AG10803 (cell line): ENCODE measurements around the gene RRP1B.

Source experiments
- DNase-seq: peaks from one replicate; pipeline ENCODE4 v3.0.0; 2010; ENCODE audit warnings: low read depth
- H3K4me3 ChIP-seq: 2 replicates; pipeline ENCODE4 v1.5.1; 2011; ENCODE audit warnings: mild to moderate bottlenecking, low read length, control low read depth
- TF ChIP-seq, protein P1 (sequence below): conservative IDR thresholded peaks from 2 replicates; pipeline ENCODE4 v1.5.1; 2011; ENCODE audit warnings: mild to moderate bottlenecking, low read length, control low read depth, inconsistent platforms

RRP1B gene

GRCh38 chr21:43632373-43632905, 26.9 kb upstream of the RRP1B start:
- TF ChIP-seq, protein P1, sequence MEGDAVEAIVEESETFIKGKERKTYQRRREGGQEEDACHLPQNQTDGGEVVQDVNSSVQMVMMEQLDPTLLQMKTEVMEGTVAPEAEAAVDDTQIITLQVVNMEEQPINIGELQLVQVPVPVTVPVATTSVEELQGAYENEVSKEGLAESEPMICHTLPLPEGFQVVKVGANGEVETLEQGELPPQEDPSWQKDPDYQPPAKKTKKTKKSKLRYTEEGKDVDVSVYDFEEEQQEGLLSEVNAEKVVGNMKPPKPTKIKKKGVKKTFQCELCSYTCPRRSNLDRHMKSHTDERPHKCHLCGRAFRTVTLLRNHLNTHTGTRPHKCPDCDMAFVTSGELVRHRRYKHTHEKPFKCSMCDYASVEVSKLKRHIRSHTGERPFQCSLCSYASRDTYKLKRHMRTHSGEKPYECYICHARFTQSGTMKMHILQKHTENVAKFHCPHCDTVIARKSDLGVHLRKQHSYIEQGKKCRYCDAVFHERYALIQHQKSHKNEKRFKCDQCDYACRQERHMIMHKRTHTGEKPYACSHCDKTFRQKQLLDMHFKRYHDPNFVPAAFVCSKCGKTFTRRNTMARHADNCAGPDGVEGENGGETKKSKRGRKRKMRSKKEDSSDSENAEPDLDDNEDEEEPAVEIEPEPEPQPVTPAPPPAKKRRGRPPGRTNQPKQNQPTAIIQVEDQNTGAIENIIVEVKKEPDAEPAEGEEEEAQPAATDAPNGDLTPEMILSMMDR: no peak
- DNase-seq: no peak

GRCh38 chr21:43634618-43635017, 24.7 kb upstream of the RRP1B start:
- no peak overlapping the region for H3K4me3 ChIP-seq
- TF ChIP-seq, protein P1: no peak
- DNase-seq: peak; percentile 74

More at GRCh38 chr21:43632373-43632905, 26.9 kb upstream of the RRP1B start:
- H3K4me3 ChIP-seq: no peak overlapping the region

- DNase-seq: no peak
- TF ChIP-seq, protein P1: no peak
Measured at GRCh38 chr21:43635436-43635835, 23.9 kb upstream of the RRP1B start.

DNA sequence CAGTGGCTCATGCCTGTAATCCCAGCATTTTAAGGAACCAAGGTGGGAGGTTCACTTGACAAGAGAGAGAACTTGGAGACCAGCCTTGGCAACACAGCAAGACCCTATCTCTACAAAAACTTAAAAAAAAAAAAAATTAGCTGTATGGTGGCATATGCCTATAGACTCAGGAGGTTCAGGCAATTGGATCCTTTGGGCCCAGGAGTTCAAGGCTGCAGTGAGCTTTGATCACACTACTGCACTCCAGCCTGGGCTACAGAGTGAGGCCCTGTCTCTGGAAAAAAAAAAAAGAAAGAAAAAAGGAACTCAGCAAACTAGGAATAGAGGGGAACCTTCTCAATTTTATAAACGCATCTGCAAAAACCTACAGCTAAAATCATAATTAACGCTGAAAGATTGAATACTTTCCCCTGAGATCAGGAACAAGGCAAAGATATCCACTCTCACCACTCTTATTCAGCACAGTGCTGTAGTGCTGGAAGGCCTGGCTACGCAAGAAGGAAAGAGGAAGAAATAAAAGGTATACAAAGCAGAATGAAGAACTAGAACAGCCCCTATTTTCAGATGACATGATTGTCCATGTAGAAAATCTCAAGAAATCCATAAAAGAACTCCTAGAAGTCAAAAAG, 21.7 kb upstream of the RRP1B start:
- DNase-seq: no peak
- TF ChIP-seq, protein P1: no peak

More at GRCh38 chr21:43635436-43635835, 23.9 kb upstream of the RRP1B start:
- H3K4me3 ChIP-seq: no peak overlapping the region

DNA sequence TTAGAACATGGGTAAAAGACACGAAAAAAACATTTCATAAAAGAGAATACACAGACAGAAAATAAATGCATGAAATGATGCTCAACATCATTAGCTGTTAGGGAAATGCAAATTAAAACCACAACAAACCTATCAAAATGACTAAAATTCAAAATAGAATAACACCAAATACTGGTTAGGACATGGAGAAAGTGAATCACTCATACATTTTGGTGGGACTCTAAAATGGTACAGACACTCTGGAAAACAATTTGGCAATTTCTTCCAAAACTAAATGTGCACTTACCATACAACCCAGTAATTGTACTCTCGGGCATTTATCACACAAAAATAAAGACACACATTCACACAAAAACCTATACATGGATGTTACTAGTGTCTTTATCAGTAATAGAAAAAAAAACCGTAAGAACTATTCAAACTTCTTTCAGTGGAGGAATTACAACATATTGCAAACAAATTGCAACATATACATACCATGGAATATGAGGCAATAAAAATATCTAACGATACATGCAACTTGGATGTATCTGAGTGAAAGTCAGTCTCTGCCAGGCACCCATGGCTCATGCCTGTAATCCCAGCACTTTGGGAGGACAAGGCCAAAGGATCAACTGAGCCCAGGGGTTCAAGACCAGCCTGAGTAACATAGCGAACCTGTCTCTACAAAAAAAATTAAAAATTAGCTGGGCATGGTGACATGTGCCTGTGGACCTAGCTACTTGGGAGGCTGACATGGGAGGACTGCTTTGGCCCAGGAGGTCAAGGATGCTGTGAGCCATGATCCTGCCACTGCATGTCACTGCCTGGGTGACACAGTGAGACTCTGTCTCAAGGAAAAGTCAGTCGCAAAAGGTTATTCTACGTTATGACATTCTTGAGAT, 19.6 kb upstream of the RRP1B start:
- no peak overlapping the region for H3K4me3 ChIP-seq
- DNase-seq: peak; percentile 92
- TF ChIP-seq, protein P1: no peak

More for the DNA sequence above, 21.7 kb upstream of the RRP1B start:
- H3K4me3 ChIP-seq: no peak overlapping the region

- TF ChIP-seq, protein P1: no peak
- DNase-seq: no peak
- no peak overlapping the region for H3K4me3 ChIP-seq
Measured at GRCh38 chr21:43640400-43640799, 19.0 kb upstream of the RRP1B start.
